Measurements from ENCODE around the gene DHX15. TPM values are rescaled to one million over a fixed set of nuclear protein-coding genes. Genes with fewer than 3 reads are reported as not detected.

The DHX15 gene
- total and polyA plus RNA-seq, 10 of the 15 experiments (the other 5 are each of a cell fraction or from before 2014, with no cell fraction given) = 166 to 269 (median 184) TPM

GRCh38 chr4:24560868-24561368 lies 23.4 kb downstream of the DHX15 start (continued):
- TF ChIP-seq MLLT1 (IDR thresholded peaks at IDR 0.05) = no peak
- no peak for TF ChIP-seq RB1 (IDR thresholded peaks at IDR 0.05; ENCODE audit: borderline replicate concordance)
- TF ChIP-seq CREM (IDR thresholded peaks at IDR 0.05; ENCODE audit: low read depth) = no peak
- TF ChIP-seq NFYB (IDR thresholded peaks at IDR 0.05; ENCODE audit: insufficient read depth, low read depth, low read length) = no peak

GRCh38 chr4:24559889-24560288 lies 24.5 kb downstream of the DHX15 start:
- no peaks in the 10 kb centered on the region; the same call in 1 of the 2 replicates for H4K20me1 ChIP-seq (ENCODE audit: control insufficient read depth, insufficient read depth)
- intact Hi-C loops (cut with micrococcal nuclease; ENCODE audit: unreplicated experiment) = no loop called here
- ChIA-PET RAD21 (ENCODE audit: unreplicated experiment) (interaction anchor here (1.3 kb wide), 1 partner anchor 9 kb away, joined by 3 read pairs; no protein-coding TSS in a partner anchor), POLR2A (interaction anchor here (0.6 to 0.7 kb wide), 2 partner anchors 10 to 13 kb away, joined by 3 read pairs; no protein-coding TSS in a partner anchor), SMC1A (ENCODE audit: uncharacterized antibody, unreplicated experiment) (interaction anchor here (1.3 to 4.4 kb wide), 4 partner anchors 8 to 23 kb away, joined by 4 to 23 read pairs (median 11); no protein-coding TSS in a partner anchor), CTCF (interaction anchor here (1.0 to 2.9 kb wide), 5 partner anchors 9 to 24 kb away, joined by 3 to 18 read pairs (median 4); partner anchors contain the start of gene DHX15)
- H3K4me1 ChIP-seq (ENCODE audit: control insufficient read depth, insufficient read depth, low read length) = no peaks in the 10 kb centered on the region
- peaks cover 3 to 20% of the 10 kb centered on the region in 2 experiments; a peak in 3 of 4 replicates for H3K36me3 ChIP-seq (ENCODE audit: control insufficient read depth in 2 of 2, insufficient read depth in 2 of 2, low read length in 1 of 2)
- ATAC-seq (peak; percentile 41; the same call in 2 of the 3 replicates), FAIRE-seq (no peak), DNase-seq (ENCODE audit: low read depth, low spot score) (no peak)
- 100% methylated on average over 2 of the region's 2 CpGs for WGBS (ENCODE audit: insufficient coverage, insufficient replicate concordance, low lambda C conversion rate, missing lambda C conversion rate)
- H3K27ac ChIP-seq (ENCODE audit: control insufficient read depth, insufficient read depth) = no peak overlapping the region
- H3K79me2 ChIP-seq (ENCODE audit: control insufficient read depth, insufficient read depth, low read length) = peaks cover 91% of the 10 kb centered on the region
- in situ Hi-C loops (cut with MboI) = loop anchor here (25.0 kb wide), 1 partner anchor 827 kb away; the partner anchor contains the start of gene ANAPC4
- no peaks in the 10 kb centered on the region; the same call in 2 of the 3 replicates for H3K9me3 ChIP-seq (replicated peaks; ENCODE audit: control insufficient read depth, insufficient read depth, low read length)
- no peak overlapping the region for H3K4me3 ChIP-seq
- no peak overlapping the region for H3K4me2 ChIP-seq (ENCODE audit: control insufficient read depth, insufficient read depth)
- H3K9ac ChIP-seq (ENCODE audit: control insufficient read depth, insufficient read depth, low read length) = no peak overlapping the region
- BruUV-seq (replicated peaks) = no TSS peak
- no peaks in the 10 kb centered on the region for H3K27me3 ChIP-seq (replicated peaks in 1 of 2; ENCODE audit: control insufficient read depth in 2 of 2, insufficient read depth in 2 of 2, low read length in 1 of 2)
- no peak overlapping the region for H2AFZ ChIP-seq (ENCODE audit: control insufficient read depth, low read depth, low read length)
- TF ChIP-seq DPF2 (IDR thresholded peaks at IDR 0.05) (no peak), YBX1 (IDR thresholded peaks at IDR 0.05) (no peak), RELB (IDR thresholded peaks at IDR 0.05; ENCODE audit: low read depth) (no peak), RFX5 (IDR thresholded peaks at IDR 0.05; ENCODE audit: low read depth, low read length) (no peak), NFYB (IDR thresholded peaks at IDR 0.05; ENCODE audit: insufficient read depth, low read depth, low read length) (no peak), CHD2 (IDR thresholded peaks at IDR 0.05; ENCODE audit: borderline replicate concordance, low read depth, low read length) (no peak), POLR2AphosphoS5 (IDR thresholded peaks at IDR 0.05; ENCODE audit: low read length) (no peak), CBX5 (IDR thresholded peaks at IDR 0.05; ENCODE audit: low read depth) (no peak), HDAC2 (IDR thresholded peaks at IDR 0.05) (no peak), E4F1 (IDR thresholded peaks at IDR 0.05; ENCODE audit: borderline replicate concordance, partially characterized antibody) (no peak), SKIL (IDR thresholded peaks at IDR 0.05; ENCODE audit: low read depth, poor library complexity, severe bottlenecking) (no peak), RAD21 (IDR thresholded peaks at IDR 0.05; ENCODE audit: insufficient read depth, low read depth, low read length) (no peak)
